Measurements from ENCODE around the gene NPM3.

NPM3 gene

GRCh38 chr10:101773923-101774588, 9.2 kb downstream of the NPM3 start:
- DNase-seq (ENCODE audit: low read depth) = no peak
- TF ChIP-seq CTCF (IDR thresholded peaks at IDR 0.05; ENCODE audit: insufficient read depth, low read depth, low read length, missing control alignments) = no peak
- H3K4me3 ChIP-seq (ENCODE audit: low read length) = no peak overlapping the region

GRCh38 chr10:101772895-101773761, 10.1 kb downstream of the NPM3 start:
- TF ChIP-seq CTCF (IDR thresholded peaks at IDR 0.05; ENCODE audit: insufficient read depth, low read depth, low read length, missing control alignments) = no peak
- H3K4me3 ChIP-seq (ENCODE audit: low read length) = no peak overlapping the region
- DNase-seq (ENCODE audit: low read depth) = no peak

GRCh38 chr10:101772017-101772894, 11.0 kb downstream of the NPM3 start:
- no peak overlapping the region for H3K4me3 ChIP-seq (ENCODE audit: low read length)
- no peak for DNase-seq (ENCODE audit: low read depth)
- TF ChIP-seq CTCF (IDR thresholded peaks at IDR 0.05; ENCODE audit: insufficient read depth, low read depth, low read length, missing control alignments) = no peak

- no peak for DNase-seq (ENCODE audit: low read depth)
- no peak for TF ChIP-seq CTCF (IDR thresholded peaks at IDR 0.05; ENCODE audit: insufficient read depth, low read depth, low read length, missing control alignments)
- no peak overlapping the region for H3K4me3 ChIP-seq (ENCODE audit: low read length)
Measured at GRCh38 chr10:101771380-101771779, 11.9 kb downstream of the NPM3 start.

GRCh38 chr10:101770331-101771215, 12.7 kb downstream of the NPM3 start:
- TF ChIP-seq CTCF (IDR thresholded peaks at IDR 0.05; ENCODE audit: insufficient read depth, low read depth, low read length, missing control alignments) = no peak
- H3K4me3 ChIP-seq (ENCODE audit: low read length) = no peak overlapping the region
- no peak for DNase-seq (ENCODE audit: low read depth)
